ENCODE data around the gene CCND2.

The CCND2 gene

DNA sequence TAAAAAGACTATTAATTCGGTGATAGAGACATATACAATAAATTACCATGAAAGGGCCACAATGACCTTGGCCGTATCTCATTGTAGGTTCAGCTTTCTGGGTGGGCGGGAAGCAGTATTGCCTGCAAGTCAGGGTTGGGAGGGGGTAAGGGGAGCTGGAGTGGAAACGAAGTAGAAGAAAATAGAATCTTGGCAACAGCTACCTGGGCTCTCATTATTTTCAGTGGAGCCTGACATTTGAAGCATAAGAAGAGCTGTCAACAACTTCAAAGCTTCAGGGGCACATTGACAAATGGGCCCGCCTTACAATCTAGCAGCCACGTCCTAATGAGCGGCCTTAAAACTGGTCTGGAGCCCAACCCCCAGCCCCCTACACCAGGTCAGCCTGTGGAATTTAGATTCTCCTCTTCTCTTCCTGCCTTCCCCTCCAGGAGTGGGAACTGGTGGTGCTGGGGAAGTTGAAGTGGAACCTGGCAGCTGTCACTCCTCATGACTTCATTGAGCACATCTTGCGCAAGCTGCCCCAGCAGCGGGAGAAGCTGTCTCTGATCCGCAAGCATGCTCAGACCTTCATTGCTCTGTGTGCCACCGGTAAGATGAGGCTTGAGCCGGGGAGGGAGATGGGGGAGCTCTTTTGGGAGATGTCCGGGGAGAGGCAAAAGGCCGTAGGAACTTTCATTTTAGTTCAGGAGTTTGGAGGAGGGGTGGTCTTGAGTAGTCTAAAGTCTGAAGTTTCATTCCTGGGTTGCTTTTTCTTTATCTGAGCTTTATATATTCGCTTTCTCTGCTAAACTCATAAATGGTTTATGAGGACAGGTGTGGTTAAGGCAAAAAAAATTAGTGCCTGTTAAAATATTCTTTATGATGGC lies 5.0 kb downstream of the CCND2 start:
- TF ChIP-seq CTCF (conservative IDR thresholded peaks at IDR 0.05): no peak
- no peak for TF ChIP-seq ZFX (IDR thresholded peaks at IDR 0.05)
- no peak overlapping the region for H3K27ac ChIP-seq

- TF ChIP-seq ZFX (IDR thresholded peaks at IDR 0.05) (no peak), CTCF (conservative IDR thresholded peaks at IDR 0.05) (no peak)
- no peak overlapping the region for H3K27ac ChIP-seq
These were observed 5.7 kb downstream of the CCND2 start for GRCh38 chr12:4279198-4279690.

DNA sequence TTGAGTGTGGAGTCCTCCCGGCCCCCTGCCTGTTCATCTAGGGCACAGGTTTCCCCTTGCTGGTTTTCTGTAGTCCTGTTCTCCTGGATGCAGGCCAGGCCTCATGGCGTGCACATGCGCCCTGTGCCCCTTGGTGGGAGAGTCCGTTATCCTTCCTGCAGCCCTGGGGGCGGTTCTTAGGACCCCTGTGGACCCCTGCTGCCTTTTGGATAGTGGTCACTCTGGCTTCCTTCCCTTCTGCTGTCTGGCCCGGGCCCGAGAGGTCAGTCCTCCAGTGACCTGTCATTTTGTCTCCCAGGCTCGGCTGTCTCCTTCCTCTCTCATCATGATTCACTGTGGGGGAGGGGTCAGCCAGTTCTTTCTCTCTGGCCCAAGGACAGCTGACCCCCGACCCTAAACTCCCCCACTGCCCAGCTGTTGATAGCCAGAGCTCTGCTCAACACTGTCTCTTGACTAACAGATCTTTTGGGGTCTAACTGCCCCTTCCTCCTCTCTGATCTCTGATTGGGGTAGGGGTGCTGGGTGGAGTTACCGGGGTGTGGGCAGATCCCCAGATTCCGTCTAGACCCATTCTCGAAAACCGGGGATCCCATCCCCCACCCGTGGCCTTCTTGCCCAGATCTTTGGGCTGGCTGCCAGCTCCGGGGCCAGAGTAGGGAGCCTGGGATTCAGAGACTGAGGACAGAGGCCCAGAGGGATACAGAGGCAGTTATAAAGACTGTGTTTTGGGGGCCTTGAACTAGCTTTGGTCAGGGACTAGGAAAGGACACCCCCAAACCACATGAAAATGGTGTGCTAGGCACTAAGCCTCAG lies 7.0 kb downstream of the CCND2 start:
- no peak overlapping the region for H3K27ac ChIP-seq
- TF ChIP-seq ZFX (IDR thresholded peaks at IDR 0.05): no peak
- TF ChIP-seq CTCF (conservative IDR thresholded peaks at IDR 0.05): no peak

- no peak overlapping the region for H3K27ac ChIP-seq
- no peak for TF ChIP-seq CTCF (conservative IDR thresholded peaks at IDR 0.05)
- no peak for TF ChIP-seq ZFX (IDR thresholded peaks at IDR 0.05)
These were observed 7.7 kb downstream of the CCND2 start for GRCh38 chr12:4281173-4281654.

- no peak overlapping the region for H3K27ac ChIP-seq
- TF ChIP-seq ZFX (IDR thresholded peaks at IDR 0.05): no peak
- no peak for TF ChIP-seq CTCF (conservative IDR thresholded peaks at IDR 0.05)
These were observed 8.7 kb downstream of the CCND2 start for GRCh38 chr12:4282103-4282891.

DNA sequence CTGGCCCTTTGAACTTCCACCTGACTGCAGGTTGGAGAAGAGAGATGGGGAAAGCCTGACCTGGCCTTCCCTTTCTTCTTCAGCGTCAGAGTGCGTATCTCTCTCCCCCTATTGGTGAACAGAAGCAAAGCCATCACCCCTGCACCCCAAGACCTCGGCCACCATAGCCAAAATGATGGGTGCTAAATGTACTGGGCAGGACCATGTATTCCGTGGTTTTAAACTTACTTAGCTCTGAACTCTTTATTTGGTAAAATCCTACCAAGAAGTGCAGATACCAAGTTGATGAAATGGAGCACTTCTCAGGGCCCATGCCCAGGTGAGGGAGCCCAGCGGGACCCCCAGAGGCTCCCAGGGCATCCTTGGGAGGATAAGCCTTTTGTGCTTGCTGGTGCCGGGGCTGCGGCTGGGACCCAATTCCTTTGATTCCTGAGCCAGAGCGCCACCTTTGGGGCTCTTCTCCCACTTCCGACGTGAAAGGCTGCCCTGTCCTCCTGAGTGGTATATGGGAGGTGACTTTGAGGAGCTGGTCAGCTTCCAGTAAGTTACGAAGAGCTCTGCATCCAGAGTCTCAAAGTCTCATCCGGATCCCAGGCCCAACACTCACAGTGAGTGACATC lies 9.4 kb downstream of the CCND2 start:
- no peak; the same call in 1 of the 2 replicates for TF ChIP-seq CTCF (conservative IDR thresholded peaks at IDR 0.05)
- no peak for TF ChIP-seq ZFX (IDR thresholded peaks at IDR 0.05)
- H3K27ac ChIP-seq: no peak overlapping the region

All from C4-2B (cell line).